ENCODE data around the gene RHPN2.

GRCh38 chr19:33005440-33005839, 59.2 kb downstream of the RHPN2 start:
- no peak for TF ChIP-seq CTCF (IDR thresholded peaks at IDR 0.05)
- no peak for TF ChIP-seq POLR2A (IDR thresholded peaks at IDR 0.05)
- no peak for TF ChIP-seq POLR2AphosphoS5 (IDR thresholded peaks at IDR 0.05; ENCODE audit: insufficient read depth in 1 of 2, low read depth in 1 of 2)

Measured in vagina (tissue), 2 donors.